HPDE6-E6E7 (cell line): ENCODE measurements around the gene LMF1.
"Not testable (repeated sequence)": the region's sequence is repeated elsewhere in the genome, so short reads cannot be mapped to it uniquely, and the experiment has no call there.

Experiments
- DNase-seq: peaks from one replicate; pipeline ENCODE4 v3.0.0; 2011; ENCODE audit warnings: missing footprints; ENCODE audit errors: extremely low spot score

Gene LMF1

DNA sequence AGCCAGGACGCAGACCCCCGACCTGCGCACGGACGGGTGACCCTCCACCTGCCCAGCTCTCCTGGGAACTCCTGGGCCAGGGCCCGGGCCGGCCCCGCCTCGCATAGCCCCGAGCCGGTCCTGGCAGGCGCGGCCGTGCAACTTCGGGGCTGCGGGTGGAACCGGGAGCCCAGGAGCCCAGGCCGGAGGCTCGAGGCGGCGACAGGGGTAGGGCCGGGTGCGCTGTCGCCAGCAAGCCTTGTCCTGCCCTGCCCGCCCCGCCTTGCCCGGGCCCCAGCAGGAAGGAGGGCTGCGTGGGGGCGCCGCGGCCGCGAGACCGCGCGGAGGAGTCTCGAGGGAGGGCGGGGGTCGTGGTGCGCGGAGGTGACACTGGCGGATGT, 408 bp downstream of the LMF1 start:
- DNase-seq = no peak

DNA sequence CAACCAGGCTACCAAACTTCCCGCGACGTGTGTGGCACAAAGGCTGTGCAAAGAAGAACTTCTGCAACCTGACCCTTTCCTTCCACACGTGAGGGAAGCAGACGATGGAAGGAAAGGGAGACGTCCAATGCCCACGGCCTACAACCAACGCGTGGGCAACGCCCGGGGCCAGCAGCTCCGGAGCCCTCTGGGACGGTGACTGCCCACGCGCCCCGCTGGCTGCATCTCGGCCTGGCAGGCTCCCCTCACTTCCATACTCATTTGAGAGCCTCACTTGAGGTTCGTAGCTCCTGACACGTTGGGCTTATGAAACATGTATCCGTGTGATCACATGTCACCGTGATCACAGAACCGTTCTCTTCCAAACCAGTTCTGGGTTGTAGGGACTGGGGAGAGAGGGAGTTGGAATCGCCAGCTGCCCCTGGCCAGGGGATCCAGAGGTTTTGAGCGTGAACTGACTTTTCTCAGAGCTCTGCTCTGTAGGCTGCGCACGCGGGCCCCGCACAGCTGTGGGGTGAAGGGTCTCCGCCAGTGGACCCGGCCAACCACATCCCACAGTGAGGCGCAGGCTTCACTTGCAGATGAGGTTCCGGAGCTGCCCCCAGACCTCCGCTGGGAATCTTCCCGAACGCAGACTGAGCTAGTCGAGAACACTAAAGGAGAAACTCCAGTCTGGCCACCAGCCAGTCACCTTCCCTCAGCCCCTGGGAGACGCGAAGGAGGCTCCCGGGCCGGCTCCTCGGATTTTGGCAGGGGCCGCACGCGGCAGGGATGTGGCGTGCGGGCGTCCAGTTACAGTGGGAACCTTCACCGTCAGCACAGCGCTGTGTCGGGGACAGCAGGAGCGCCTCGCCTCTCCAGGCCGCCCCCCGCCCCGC, 1.0 kb downstream of the LMF1 start:
- no peak for DNase-seq

DNA sequence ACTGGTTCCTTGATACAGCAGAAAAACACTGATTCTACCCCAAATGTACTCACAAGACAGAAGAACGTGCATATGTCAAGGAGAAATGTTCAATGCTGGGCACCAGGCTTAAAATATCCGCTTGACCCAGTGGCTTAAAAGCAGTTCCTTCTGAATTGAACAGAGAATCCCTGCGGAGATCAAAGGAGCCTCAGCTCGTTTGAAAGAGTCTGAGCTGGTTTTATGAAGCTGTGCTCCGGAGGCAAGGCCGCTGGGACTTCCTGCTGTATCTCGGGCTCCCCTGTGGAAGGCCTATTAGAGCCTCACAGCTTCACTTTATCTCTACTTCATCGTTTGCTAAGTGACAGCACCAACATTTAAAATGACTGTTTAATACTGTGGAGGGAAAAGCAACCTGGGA, 2.2 kb downstream of the LMF1 start:
- no peak for DNase-seq

DNA sequence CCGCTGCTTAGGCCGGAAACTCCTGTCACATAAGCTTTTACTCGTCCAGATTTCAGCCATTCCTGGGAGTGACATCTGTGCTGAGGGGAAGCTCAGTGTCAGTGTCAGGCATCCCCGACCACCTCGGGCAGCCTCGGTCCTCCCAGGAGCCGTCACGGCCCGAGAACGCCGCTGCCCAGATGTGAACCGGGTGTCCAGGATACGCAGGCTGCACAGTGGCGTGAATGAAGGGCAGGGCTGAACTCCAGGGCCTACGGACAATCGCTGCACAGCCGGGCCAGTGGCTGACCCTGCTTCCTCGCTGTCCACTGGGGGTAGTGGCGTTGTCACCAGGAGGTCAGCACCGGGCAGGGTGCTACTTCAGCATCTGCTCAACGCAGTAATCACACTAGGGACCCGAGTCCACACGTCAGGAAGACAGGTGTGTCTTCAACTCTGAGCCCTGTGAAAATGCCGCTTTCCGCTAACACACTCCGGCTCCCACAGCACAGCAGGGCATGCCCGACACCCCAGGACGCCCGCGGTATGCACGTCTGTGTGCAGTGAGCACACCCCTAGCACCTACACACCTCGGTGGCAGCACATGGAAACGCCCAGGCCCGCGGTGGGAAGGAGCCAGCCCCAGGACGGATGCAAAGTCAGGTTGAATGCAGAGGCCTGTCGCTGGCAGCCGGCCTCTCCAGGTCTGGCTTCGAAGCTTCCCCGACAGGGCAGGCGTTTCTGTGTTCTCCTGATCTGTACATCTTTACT, 3.1 kb downstream of the LMF1 start:
- no peak for DNase-seq

DNA sequence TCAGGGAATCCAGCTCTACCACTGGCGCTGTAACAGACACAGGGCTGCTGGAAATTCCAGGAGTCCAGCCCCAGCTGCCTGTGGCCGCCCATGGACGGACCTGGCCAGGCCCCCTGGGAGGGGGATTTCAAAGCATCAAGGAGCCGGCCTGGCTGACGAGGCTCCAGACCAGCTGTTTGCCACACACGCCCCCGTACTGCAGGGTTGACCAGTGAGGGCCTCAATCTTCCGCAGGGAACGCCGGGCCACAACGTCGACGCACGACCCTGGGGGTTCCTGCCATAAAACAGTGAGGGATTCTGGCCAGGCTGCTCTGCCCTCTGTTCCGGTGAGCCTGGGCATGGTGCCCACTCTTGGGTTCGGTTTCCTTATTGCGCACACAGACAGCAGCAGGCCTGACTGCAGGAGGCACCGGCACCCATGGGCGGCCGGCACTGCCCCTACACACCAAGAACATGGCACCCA, 3.7 kb downstream of the LMF1 start:
- no peak for DNase-seq

DNA sequence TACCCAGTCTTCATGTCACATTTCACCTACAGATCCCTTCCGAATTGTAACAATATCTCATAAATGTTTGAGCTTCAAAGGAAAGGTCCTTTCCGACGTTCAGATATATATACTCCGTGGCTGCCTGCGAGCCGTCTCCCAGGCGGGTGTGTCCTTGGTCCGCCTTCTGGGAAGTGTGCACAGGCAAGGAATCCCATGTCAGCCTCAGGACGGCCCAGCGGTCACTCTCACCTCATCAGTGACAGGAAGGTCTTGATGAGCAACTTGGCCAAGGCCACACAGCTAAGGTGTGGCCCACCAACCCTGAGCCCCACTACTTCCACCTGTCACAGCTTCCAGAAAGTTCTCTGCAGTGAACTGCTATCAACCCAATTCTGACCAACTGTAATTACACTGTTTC, 4.3 kb downstream of the LMF1 start:
- DNase-seq = no peak

DNA sequence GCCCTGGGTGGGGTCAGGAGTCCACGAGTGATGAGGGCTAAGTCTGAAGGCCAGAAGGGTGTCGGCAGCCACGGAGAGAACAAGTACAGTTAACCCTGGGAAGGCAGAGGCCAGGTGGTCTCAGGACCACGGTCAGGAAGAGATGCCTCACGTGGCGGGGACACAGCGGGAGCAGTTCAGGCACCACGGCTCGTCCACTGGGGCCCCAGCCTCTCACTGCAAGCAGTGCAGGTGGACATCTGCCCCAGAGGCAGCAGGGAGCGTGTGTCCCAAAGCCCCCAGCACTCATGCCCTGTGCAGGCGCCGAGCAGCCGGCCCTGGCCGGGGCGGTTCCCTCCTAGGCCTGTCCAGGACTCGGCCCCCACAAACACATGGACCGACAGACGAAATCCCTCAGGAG, 4.7 kb downstream of the LMF1 start:
- no peak for DNase-seq

DNA sequence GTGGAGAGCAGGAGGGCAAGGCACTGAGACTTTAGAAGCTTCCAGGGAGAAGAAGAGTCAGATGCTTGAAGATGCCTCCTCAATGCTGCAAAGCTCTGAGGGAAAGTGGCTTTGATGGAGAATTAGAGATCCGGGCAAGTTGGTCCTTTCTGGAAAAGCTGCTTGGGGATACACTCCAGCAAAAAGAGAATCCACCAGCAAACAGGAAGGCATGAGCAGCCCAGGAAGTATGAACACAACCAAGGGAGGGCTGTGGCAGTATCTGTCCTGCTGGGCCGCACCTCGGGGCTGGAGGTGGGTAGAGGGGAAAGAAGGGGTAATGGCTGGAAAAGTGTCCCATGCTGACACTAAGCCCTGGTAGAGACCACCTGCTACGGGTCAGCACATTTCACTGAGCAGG, 5.3 kb downstream of the LMF1 start:
- no peak for DNase-seq

DNA sequence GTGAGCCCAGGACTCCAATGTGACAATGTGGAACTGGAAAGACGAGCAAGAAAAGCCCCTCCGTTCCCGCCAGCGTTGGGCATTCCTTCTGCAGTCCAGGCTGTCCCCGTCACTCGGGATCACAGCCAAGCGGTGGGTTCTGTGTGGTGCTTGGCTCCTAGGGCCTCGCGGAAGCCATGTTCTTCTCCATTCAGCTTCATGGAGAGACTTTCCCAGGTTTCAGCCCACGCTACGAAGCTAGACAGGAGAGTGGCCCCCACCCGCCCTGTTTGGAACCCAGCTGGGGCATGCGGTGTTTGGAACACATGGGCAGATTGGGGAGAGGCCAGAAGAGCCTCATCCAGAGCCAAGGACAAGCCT, 5.8 kb downstream of the LMF1 start:
- DNase-seq = no peak

DNA sequence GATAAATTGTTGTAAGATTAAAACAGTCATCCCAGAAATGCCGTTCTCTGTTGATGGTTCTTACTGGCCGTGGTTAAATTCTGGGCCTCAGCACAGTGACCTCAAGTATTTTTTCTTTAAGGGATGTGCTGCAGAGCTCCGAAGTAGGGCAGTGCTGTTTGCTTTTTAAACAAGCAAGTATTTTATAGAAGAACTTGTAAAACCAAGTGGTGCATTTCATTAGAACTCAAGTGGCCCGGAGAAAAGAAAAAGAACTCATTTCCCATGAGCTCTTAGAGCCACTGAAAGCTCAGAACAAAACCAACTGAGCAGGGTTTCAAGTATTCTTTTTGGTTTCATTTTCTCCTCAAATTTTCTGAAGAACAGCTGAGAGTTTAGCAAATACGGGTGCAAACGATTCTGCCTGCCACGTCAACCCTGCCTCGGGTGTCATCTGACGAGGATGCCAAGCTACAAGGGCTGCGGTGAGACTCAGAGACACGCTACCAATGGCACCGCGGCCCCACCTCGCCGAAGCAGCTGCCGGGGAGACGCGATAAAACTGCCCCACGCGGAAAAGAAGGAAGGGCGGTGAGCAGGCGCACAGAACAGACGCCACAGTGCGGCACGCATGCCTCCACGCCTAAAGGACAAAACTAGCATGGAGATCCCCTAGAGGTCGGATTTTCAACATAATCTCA, 6.3 kb downstream of the LMF1 start:
- DNase-seq = no peak

DNA sequence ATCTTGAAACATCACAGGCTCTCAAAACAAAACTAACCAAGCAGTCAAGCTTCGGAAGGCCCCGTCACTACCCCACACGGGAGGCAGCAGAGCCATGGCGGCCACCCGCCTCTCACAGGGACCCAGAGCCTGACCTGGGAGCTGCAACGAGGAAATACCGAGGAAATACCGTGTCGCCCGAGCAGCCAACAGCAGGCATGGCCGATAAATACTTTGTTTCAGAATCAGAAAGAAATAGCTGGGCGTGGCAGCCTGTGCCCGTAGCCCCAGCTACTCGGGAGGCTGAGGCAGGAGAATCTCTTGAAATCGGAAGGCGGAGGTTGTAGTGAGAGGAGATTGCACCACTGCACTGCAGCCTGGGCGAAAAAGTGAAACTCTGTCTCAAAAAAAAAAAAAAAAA, 6.9 kb downstream of the LMF1 start:
- no peak for DNase-seq

DNA sequence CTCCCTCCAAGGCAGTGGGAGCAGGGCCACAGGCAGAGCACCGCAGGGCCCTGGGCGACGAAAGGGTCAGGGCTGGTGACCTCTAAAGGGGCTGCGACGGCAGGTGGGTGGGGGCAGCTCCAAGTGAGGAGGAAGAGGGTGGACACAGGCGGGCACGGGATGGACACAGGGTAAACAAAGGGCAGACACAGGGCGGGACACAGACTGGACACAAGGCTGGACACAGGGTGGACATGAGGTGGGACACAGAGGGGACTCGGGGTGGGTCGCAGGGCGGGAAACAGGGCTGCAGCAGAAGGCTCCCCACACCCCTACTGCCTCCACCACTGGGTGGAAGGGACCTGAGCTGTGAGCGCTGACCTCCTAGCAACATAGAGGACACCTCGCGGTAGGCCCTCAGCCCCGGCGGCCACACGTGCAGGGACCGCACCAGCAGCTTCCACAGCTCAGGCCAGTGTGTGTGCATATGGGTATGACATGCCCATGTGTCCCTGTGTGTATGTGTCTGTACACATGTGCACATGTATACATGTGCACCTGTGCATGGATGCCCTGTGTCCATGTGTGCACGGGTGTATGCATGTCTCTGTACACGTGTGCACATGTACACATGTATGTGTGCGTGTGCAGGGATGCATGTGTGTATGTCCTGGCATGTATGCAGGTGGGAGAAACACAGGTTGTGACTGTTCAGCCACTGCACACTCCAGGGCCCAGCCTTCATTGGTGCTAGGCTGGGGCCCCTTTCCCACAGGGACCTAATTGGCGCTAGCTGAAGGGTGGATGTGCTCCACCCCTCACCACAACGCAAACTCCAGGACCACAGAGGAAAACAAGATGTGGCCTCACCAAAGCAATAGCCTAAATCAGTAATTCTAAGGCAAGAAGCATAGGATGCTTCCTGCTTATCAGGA, 7.6 kb downstream of the LMF1 start:
- no peak for DNase-seq

DNA sequence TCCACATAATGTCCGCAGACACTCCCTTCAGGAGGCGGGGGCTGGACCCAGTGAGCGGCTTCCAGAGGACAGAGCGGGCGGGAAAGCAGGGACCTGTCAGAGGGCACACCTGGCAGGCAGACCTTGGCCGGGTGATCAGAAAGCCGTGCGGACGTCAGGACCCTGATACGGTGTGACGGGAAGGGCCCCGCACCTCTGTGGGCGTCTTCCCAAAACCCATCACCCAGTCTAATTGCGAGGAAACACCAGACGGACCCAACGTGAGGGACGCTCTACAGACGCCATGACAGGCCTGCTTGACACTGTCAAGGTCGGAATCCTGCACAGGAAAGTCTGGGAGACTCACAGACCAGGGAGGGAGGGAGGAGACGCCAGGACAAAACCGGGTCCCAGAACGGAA, 8.4 kb downstream of the LMF1 start:
- no peak for DNase-seq

DNA sequence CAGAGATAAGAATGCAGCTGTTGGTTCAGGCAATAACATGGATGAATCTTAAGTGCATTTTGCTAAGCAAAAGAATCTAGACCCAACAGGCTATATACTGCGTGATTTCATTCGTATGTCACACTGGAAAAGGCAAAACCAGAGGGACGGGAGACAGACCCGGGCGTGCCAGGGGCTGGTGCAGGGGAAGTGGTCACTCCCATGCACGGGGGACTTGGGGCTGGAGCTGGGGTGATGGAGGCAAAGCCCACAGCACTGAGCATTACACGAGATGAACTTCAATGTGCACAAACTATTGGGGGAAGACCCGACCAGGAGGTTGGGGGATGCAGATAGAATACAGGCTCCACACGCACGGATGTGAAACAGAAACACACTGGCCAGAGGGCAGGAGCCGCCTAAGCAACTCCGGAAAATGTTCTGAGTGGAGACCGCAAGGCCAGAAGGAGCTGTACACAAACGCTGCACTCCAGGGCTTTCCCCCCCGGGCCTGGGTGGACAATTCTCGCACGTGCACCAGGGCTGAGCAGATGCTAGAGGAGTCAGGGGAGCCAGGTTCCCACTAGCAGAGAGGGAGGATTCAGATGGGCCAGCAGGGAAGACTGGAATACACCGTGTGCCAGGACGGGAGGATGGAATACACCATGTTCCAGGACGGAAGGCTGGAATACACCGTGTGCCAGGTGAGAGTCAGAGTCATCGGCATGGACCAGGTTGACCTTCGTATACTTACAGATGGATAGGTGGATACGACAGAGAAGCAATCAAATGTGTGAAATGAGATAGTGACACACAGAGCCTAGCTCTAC, 11.3 kb downstream of the LMF1 start:
- DNase-seq = no peak

DNA sequence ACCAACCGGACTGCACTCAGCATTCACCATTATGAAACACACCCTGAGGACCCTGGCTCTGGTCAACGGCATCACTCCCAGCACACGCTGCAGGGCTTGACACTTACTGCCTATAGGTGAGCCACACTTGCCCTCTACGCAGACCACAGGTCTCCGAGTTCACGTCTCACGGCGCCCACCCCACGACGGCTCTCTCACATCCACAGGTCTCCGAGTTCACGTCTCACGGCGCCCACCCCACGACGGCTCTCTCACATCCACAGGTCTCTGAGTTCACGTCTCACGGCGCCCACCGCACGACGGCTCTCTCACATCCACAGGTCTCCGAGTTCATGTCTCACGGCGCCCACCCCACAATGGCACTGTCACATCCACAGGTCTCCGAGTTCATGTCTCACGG, 15.0 kb downstream of the LMF1 start:
- not testable (repeated sequence) for DNase-seq

DNA sequence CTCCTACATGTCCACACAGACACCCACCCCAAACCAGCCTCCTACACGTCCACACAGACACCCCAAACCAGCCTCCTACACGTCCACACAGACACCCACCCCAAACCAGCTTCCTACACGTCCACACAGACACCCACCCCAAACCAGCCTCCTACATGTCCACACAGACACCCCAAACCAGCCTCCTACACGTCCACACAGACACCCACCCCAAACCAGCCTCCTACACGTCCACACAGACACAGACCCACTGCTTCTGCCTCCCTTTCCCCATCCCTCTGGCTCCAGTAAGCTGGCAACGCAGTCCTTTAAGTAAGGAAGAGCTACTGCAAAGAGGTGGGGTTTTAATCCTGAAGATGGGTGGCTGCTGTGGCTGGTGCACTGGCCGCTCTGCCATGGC, 17.0 kb downstream of the LMF1 start:
- DNase-seq = not testable (repeated sequence)

DNA sequence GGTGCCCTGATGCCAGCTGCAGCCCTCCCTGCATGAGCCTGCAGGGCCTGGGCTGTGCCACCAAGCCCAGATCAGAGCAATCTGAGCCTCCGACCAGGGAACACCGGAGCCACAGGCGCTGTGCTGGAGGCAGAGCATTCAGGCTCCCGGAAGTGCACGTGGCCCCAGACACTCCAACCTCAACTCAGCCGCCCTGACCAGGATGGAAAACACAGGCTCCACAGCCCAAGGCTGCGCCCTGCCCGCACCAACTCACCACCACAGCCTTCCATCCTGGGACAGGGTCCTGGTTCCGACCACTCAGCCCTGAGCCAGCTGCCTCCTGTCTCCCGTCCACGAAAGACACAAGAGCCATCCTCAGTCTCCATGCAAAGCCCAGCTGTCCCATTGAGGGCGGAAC, 18.5 kb downstream of the LMF1 start:
- DNase-seq = no peak

DNA sequence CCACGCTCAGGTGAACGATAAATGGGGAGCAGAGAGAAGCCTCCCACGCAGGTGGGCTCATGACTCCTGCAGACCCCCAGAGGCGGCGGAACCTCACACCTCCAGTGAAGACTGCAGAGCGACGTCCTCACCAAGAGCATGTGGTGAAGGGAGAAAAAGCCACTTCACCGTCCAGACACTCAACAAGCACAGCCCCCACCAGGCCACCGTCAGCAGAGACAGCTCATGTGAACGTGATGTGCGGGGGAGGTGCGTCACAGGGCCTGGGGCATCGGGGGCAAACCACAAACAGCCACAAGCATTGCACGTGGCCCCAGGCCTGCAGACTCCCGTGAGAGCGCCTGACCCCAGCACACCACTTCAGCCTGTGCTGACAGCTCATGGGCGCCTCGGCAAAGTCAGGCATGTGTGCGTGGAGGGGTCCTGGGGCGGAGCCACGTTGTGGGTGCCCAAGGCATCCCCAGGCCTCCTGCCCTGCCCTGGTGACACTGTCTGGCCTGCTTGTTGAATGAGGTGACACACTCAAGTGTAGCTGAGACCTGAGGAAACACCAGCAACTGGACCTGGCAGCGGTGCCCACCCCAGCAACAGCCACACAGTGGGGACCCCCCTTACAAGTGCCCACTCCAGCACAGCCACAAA, 19.0 kb downstream of the LMF1 start:
- no peak for DNase-seq

DNA sequence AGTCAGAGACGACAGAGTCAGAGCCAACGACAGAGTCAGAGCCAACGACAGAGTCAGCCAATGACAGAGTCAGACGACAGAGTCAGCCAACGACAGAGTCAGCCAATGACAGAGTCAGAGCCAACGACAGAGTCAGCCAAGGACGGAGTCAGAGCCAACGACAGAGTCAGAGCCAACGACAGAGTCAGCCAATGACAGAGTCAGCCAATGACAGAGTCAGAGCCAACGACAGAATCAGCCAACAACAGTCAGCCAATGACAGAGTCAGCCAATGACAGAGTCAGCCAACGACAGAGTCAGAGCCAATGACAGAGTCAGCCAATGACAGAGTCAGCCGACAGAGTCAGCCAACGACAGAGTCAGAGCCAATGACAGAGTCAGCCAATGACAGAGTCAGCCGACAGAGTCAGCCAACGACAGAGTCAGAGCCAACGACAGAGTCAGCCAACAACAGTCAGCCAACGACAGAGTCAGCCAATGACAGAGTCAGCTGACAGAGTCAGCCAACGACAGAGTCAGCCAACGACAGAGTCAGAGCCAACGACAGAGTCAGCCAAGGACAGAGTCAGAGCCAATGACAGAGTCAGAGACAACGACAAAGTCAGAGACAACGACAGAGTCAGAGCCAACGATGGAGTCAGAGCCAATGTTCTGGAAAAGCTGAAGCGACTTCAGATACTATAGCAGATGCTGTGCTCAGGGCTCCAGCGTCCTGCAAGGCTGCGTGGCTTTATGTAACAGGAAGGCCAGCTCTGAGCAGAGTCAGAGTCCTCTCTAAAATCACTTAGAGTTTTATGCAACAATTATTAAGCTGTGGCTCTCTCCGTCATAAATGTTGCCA, 19.8 kb downstream of the LMF1 start:
- not testable (repeated sequence) for DNase-seq
